Measurements from ENCODE around the gene XAGE3.
"Not testable (repeated sequence)": the region's sequence is repeated elsewhere in the genome, so short reads cannot be mapped to it uniquely, and the experiment has no call there.

Gene XAGE3
- total RNA-seq, result 0 reads per million in 2 donors

- no peak for DNase-seq
Measured at GRCh38 chrX:52867610-52868348, at the start of gene XAGE3. XAGE3 (minus strand) TSS chrX:52868083; CDS start chrX:52867133, 950 bp downstream.

GRCh38 chrX:52914704-52915103, 46.8 kb upstream of the XAGE3 start:
- not testable (repeated sequence) for DNase-seq

GRCh38 chrX:52913681-52914080, 45.8 kb upstream of the XAGE3 start:
- DNase-seq, result not testable (repeated sequence)

GRCh38 chrX:52909313-52909969, 41.6 kb upstream of the XAGE3 start:
- not testable (repeated sequence) for DNase-seq

GRCh38 chrX:52907900-52908299, 40.0 kb upstream of the XAGE3 start:
- DNase-seq, result not testable (repeated sequence)

- DNase-seq, result not testable (repeated sequence)
Measured at GRCh38 chrX:52907137-52907536, 39.3 kb upstream of the XAGE3 start.

- not testable (repeated sequence) for DNase-seq
Measured at GRCh38 chrX:52906072-52906471, 38.2 kb upstream of the XAGE3 start.

GRCh38 chrX:52905531-52905930, 37.6 kb upstream of the XAGE3 start:
- not testable (repeated sequence) for DNase-seq

GRCh38 chrX:52896855-52897709, 29.2 kb upstream of the XAGE3 start, which contains the start of gene FAM156B:
FAM156B (plus strand) TSS chrX:52897330; CDS start chrX:52907226, 9,896 bp downstream.
- not testable (repeated sequence) for DNase-seq

GRCh38 chrX:52896438-52896837, 28.6 kb upstream of the XAGE3 start:
- not testable (repeated sequence) for DNase-seq

GRCh38 chrX:52888090-52888489, 20.2 kb upstream of the XAGE3 start:
- DNase-seq, result not testable (repeated sequence)

- DNase-seq, result not testable (repeated sequence)
Measured at GRCh38 chrX:52887459-52887858, 19.6 kb upstream of the XAGE3 start.

- DNase-seq, result not testable (repeated sequence)
Measured at GRCh38 chrX:52876386-52876785, 8.5 kb upstream of the XAGE3 start.

GRCh38 chrX:52875436-52875835, 7.6 kb upstream of the XAGE3 start:
- DNase-seq, result not testable (repeated sequence)

GRCh38 chrX:52874661-52875060, 6.8 kb upstream of the XAGE3 start:
- DNase-seq, result no peak

- DNase-seq, result not testable (repeated sequence)
Measured at GRCh38 chrX:52873825-52874224, 5.9 kb upstream of the XAGE3 start.

- DNase-seq, result no peak
Measured at GRCh38 chrX:52870046-52870445, 2.2 kb upstream of the XAGE3 start.

- DNase-seq, result no peak
Measured at GRCh38 chrX:52865343-52865998, 2.4 kb downstream of the XAGE3 start.

GRCh38 chrX:52856991-52857525, 10.8 kb downstream of the XAGE3 start:
- not testable (repeated sequence) for DNase-seq

- DNase-seq, result no peak
Measured at GRCh38 chrX:52852110-52852860, 15.6 kb downstream of the XAGE3 start.

- not testable (repeated sequence) for DNase-seq
Measured at GRCh38 chrX:52843619-52844018, 24.3 kb downstream of the XAGE3 start.
